NCI-H146 treated with DMSO at 0.1 percent for 48 hours (cell line): ENCODE data around the gene LRRC63.

ENCODE experiments used
- DNase-seq: peaks from one replicate; lab custom pipeline; 2025; ENCODE audit not compliant: unreplicated experiment; lab: John Stamatoyannopoulos, UW

Gene LRRC63

DNA sequence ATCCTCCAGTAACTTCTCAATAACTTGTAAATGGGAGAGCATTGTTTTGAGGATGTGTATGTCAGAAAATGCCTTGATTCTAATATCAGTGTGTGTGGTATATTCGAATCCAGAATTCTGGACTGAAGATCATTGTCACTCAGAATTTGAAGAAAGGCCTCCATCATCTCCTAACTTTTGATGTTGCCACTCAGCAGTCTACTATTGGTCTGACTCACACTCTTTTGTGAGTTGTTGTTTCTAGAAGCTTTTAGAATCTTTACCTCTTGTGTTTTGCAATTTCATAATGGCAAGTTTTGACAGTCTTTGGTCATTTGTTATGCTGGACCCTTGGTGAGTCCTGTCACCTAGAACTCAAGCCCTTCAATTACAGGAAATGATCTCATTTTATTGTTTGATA is 98.3 kb downstream of the LRRC63 start:
- DNase-seq: no peak

DNA sequence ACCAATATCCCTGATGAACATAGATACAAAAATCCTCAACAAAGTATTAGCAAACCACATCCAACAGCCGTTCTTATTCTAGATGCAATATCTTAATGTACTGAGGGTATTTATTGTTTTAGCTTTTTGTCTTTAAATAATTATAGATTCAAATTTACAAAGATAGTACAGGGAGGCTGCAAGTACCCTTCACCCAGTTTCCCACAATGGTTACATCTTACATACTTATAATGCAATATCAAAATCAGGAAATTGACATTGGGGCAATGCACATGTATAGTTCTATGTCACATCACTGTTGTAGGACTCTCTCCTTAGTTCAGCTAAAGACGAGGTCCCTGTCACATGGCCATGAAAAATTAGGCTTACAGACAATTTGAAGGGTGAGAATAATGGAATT is 99.5 kb downstream of the LRRC63 start:
- DNase-seq: no peak

DNA sequence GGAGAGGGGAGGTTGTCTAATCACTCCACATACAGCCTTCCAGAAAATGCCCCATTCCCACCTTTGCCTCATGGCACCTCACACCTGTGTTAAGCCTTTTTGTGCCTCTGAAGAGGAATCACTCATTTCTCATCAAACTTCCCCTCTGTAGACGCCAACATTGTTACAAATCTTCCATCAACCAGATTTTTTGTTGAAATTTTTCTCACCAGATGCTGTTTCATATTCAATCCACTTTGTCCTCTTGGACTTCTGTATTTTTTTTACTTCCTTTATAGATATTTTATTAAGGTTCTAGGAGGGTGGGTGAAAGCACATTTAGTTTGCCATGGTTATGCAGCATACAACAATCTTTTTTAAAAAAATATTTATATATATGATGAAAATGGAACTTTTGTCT is 101.3 kb downstream of the LRRC63 start:
- DNase-seq: no peak

DNA sequence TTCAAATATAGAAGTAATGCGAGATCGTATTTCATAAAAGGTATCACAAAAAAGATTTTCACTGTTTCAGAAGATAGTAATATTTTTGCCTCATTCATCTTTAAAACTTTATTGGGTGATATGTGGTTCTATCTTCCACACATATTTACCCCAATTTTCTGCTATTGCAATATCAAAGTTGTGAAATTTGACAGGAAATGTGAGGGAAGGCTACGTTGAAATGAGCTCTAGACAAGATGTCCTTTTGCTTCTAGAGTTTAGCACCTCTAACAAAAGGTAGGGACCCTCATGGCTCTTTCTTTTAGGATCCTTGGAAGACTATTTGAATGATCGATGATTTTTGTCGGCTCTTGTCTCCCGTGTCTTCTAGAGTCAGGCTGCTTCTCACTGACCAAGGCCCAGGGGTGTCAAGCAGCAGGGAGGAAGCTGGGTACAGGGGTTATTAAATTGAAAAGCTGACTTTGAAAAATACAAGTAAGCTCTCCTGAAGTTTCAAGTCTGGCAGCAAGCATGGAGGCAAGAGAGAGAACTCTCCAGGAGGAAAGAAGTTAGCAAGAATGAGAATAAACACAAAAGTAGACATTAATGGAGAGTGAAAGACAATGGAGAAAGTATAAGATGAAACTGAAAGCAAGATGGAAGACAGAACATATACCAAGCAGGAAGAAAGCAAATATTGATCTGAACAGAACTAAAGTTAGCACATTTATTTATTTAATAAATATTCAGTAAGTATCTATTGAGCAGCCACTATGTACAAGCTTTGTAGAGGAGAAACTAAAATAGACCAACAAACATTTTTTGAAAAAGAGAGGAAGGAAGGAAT is 101.9 kb downstream of the LRRC63 start:
- DNase-seq: no peak

DNA sequence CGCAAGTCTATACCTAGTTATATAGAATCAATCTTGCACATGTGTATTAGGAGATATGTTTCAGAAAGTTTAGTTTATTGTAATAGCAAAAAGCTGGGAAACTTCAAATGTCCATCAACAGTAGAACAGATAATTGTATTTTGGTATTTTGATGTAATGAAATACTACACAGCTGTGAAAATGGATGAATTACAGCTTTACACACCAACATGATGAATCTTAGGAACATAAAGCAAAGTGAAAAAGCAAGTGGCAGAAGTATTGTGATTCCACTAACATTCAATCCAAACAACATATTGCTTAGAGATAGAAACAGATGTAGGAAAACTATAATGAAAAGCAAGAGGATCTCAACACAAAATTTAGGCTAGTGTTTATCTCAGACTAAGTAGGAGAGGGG is 102.9 kb downstream of the LRRC63 start:
- DNase-seq: no peak

DNA sequence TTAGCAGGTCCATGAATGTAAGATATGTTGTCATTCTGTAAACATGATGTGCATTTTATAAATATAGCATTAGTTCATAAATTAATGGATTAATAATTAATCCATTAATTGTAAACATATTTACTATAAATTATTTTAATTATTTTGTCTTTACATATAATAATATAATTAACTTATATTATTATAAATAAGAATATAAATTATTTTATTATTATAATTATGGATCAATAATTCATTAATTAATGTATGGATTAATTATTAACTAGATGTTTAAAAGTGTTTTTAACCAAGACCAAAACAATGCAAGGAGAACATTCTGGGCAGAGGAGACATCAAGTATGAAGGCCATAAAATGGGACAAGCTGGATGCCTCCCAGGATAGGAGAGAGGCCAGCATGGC is 103.3 kb downstream of the LRRC63 start:
- no peak for DNase-seq

DNA sequence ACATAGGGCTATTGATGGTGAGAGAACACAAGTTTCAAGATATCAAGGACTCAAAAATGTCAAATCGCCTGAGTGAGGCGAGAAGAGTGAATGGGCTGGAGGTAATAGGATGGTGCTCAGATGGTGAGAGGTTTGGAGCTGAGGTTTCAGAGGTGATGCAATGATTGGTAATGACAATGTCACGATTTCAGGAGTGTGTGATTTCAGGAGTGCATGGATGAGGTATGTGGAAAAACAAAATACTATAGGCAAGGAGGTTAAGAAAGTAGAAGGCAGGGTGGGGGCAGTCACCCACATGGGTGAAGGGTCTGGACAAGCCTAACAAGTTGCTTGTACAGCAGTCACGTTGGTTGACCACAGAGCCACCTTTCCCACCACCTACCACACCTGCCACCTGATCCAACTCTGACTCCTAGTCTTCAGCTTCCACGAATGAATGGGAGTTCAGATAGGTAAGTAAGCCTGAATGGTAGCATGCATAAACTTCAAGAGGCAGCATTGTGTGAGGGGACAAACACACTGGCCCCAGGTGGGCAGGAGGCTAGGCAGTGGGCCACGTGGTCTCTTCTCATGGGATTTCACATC is 103.9 kb downstream of the LRRC63 start:
- DNase-seq: no peak

DNA sequence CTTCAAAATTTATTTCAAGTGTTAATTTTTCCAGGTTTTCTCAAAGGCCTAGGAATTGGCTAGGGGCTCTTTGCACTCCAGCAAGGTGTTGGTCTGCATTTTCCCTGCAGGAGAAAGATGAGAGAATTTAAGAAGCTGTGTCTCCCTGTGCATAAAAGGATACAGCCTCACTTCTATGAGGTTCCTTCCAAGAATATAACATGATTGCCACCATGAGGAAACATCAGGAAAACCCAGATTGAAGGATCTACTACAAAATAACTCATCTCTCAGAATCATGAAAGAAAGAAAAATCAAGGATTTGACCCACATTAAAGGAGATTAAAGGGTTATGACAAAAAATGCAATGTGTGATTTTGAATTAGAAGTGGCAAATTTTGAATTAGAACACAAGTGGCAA is 105.4 kb downstream of the LRRC63 start:
- no peak for DNase-seq

DNA sequence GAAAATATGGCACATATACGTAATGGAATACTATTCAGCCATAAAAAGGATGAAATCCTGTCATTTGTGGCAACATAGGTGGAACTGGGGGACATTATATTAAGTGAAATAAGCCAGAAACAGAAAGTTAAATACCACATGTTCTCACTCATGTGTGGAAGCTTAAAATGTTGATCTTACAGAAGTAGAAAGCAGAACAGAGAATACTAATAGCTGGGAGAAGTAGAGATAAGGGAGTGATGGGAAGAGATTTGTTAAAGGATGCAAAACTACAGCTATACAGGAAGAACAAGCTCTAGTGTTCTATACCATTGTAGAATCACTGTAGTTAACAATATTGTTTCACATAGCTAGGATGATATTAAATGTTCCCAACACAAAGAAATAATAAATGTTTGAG is 107.3 kb downstream of the LRRC63 start:
- DNase-seq: no peak

DNA sequence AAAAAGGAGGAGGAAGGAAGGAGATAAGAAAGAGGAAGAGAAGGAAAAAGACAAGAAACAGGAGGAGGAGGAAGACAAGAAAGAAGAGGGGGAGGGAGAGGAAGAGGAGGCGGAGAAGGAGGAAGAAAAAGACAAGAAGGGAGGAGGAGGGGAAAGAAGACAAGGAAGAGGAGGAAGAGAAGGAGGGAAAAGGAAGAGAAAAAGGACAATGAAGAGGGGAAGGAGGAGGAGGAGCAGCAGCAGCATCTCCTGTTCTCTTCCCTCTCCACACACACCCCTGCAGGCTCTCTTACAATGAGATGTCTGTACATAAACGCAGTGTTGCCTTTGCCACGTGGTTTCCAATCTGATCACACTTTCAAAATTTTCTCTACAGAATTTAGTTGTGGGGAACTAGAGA is 108.7 kb downstream of the LRRC63 start:
- DNase-seq: no peak

DNA sequence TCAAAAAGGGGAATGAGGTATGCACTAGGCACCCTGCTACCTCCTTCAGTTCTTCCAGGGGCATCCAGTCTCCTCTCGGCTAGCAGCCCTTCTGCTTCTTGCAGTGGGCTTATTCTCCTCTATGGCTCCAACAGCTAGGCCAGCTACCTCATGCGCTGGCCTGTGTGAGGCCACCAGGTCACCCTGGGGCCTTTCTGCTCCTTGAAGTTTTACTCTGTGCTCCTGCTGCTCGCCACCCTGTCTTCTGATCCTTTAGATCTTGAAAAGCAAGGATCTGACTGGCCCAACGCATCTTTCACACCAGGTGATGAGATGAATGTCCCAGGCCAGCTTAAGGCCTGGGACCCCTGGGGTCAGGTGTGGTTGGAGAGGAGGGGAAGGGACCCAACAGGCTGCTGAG is 109.1 kb downstream of the LRRC63 start:
- no peak for DNase-seq

DNA sequence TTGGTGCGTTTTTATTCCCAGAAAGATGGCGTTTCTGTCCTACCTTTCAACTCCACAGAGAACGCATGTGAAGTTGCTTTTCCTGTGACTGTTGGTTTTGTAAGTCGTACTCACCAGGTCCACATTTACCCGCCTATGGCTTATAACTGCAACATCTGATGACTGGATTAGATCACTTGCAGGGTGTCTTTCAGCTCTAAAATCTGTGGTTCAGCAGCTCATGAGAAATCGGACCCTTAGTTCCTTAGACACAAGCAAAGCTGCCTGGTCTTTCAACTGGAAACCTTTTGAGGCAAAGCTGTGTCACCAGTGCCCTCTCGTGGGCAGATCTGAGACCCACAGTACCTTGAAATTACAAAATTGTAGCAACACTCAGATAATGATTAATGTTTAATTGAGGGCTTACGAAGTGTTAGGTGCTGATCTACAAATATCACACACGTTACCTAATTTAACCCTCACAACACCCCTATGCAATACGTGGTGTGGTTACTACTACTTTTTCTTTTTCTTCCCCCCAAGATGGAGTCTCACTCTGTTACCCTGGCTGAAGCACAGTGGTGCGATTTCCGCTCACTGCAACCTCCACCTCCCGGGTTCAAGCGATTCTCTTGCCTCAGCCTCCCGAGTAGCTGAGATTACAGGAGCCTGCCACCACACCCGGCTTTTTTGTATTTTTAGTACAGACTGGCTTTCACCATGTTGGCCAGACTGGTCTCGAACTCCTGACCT is 109.9 kb downstream of the LRRC63 start:
- DNase-seq: no peak

DNA sequence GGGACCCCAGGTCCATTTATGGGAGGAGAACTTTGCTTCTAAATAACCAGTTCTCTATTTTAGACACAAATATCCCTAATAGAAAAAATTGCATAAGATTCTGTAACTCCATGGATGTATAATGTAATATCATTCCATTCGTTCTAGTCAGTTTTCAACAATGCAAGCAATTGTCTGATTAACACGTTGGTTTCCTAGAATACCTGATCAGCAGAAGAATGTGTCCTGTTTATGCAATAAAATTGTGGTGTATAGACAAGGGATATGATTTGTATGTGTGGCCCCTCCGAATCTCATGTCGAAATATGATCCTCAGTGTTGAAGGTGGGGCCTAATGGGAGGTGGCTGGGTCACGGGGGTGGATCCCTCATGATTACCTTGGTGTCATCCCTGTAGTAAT is 113.2 kb downstream of the LRRC63 start:
- DNase-seq: no peak
